SK-N-SH treated with all-trans-retinoic acid at 6 μM for 48 hours (cell line): ENCODE results near the gene VASN.

Source experiments
- ATAC-seq: fragments of 200-7000 bp; cut with Tn5 transposase; 3 replicates; pipeline ENCODE4 v1.9.1; 2020; ENCODE audit warnings: mild to moderate bottlenecking, moderate library complexity
- ARNTL ChIP-seq: fragments of 450-650 bp; formaldehyde crosslinking; IDR thresholded peaks from 2 replicates; pipeline ENCODE4 v1.5.0; 2020; ENCODE audit warnings: low read depth, mild to moderate bottlenecking, moderate library complexity, borderline replicate concordance
- BACH2 ChIP-seq: fragments of 250-450 bp; sonication (Bioruptor Pico); IDR thresholded peaks from 2 replicates; pipeline ENCODE4 v1.9.0; 2021; ENCODE audit warnings: mild to moderate bottlenecking, borderline replicate concordance
- CSRNP3 ChIP-seq: fragments of 250-450 bp; sonication (Bioruptor Pico); IDR thresholded peaks from 2 replicates; pipeline ENCODE4 v1.5.1; 2021; ENCODE audit warnings: mild to moderate bottlenecking, moderate library complexity
- ESRRG ChIP-seq: fragments of 250-450 bp; sonication (Bioruptor Pico); IDR thresholded peaks from 2 replicates; pipeline ENCODE4 v1.6.1; 2021; ENCODE audit warnings: mild to moderate bottlenecking
- ISL1 ChIP-seq: fragments of 250-450 bp; sonication (Bioruptor Pico); IDR thresholded peaks from 2 replicates; pipeline ENCODE4 v2.1.2; 2022; ENCODE audit warnings: mild to moderate bottlenecking, moderate library complexity
- OSR1 ChIP-seq: fragments of 250-450 bp; sonication (Bioruptor Pico); IDR thresholded peaks from 2 replicates; pipeline ENCODE4 v1.8.0; 2022; ENCODE audit warnings: moderate library complexity, mild to moderate bottlenecking, inconsistent platforms
- POU6F1 ChIP-seq: fragments of 250-450 bp; sonication (Bioruptor Pico); IDR thresholded peaks from 2 replicates; pipeline ENCODE4 v1.8.0; 2021; ENCODE audit warnings: low read depth, mild to moderate bottlenecking, moderate library complexity, borderline replicate concordance
- PPARA ChIP-seq: fragments of 250-450 bp; sonication (Bioruptor Pico); IDR thresholded peaks from 2 replicates; pipeline ENCODE4 v1.5.0; 2020; ENCODE audit warnings: mild to moderate bottlenecking, borderline replicate concordance
- RARB ChIP-seq: fragments of 250-450 bp; sonication (Bioruptor Pico); IDR thresholded peaks from 2 replicates; pipeline ENCODE4 v1.8.0; 2021; ENCODE audit warnings: mild to moderate bottlenecking, moderate library complexity
- SNAI2 ChIP-seq: fragments of 250-450 bp; sonication (Bioruptor Pico); IDR thresholded peaks from 2 replicates; pipeline ENCODE4 v1.5.0; 2020; ENCODE audit warnings: mild to moderate bottlenecking, moderate library complexity
- TCF4 ChIP-seq: fragments of 250-450 bp; sonication (Bioruptor Pico); IDR thresholded peaks from 2 replicates; pipeline ENCODE4 v1.8.0; 2021; ENCODE audit warnings: mild to moderate bottlenecking, moderate library complexity, borderline replicate concordance
- TOX ChIP-seq: fragments of 250-450 bp; sonication (Bioruptor Pico); IDR thresholded peaks from 2 replicates; pipeline ENCODE4 v1.8.0; 2021; ENCODE audit warnings: mild to moderate bottlenecking, moderate library complexity, borderline replicate concordance
- TSHZ2 ChIP-seq: fragments of 250-450 bp; sonication (Bioruptor Pico); IDR thresholded peaks from 2 replicates; pipeline ENCODE4 v1.5.0; 2020; ENCODE audit warnings: mild to moderate bottlenecking, moderate library complexity
- ZC3H10 ChIP-seq: fragments of 250-450 bp; sonication (Bioruptor Pico); IDR thresholded peaks from 2 replicates; pipeline ENCODE4 v1.5.1; 2021; ENCODE audit warnings: mild to moderate bottlenecking, moderate library complexity
- ZFP3 ChIP-seq: fragments of 250-450 bp; sonication (Bioruptor Pico); IDR thresholded peaks from 2 replicates; pipeline ENCODE4 v1.5.0; 2020; ENCODE audit warnings: mild to moderate bottlenecking, moderate library complexity
- ZFP30 ChIP-seq: fragments of 450-650 bp; formaldehyde crosslinking; IDR thresholded peaks from 2 replicates; pipeline ENCODE4 v1.5.0; 2022; ENCODE audit warnings: mild to moderate bottlenecking, moderate library complexity
- ZNF565 ChIP-seq: fragments of 450-650 bp; formaldehyde crosslinking; conservative IDR thresholded peaks from 2 replicates; pipeline ENCODE4 v1.5.0; 2020; ENCODE audit warnings: low read depth, mild to moderate bottlenecking, moderate library complexity
- ZNF70 ChIP-seq: fragments of 450-650 bp; formaldehyde crosslinking; IDR thresholded peaks from 2 replicates; pipeline ENCODE4 v1.5.0; 2020; ENCODE audit warnings: mild to moderate bottlenecking, moderate library complexity
- ZNF8 ChIP-seq: fragments of 450-650 bp; formaldehyde crosslinking; IDR thresholded peaks from 2 replicates; pipeline ENCODE4 v1.5.0; 2020; ENCODE audit warnings: mild to moderate bottlenecking, moderate library complexity

VASN gene

GRCh38 chr16:4411684-4412083, 40.0 kb downstream of the VASN start:
- ATAC-seq = no peak
- TF ChIP-seq ZFP30 (CRISPR knock-in tag) (no peak), BACH2 (CRISPR knock-in tag) (no peak), ZNF8 (no peak), SNAI2 (CRISPR knock-in tag) (no peak), ZFP3 (CRISPR knock-in tag) (no peak), CSRNP3 (no peak), PPARA (CRISPR knock-in tag) (no peak), ISL1 (no peak), ARNTL (no peak), OSR1 (CRISPR knock-in tag) (no peak)

- TF ChIP-seq TSHZ2 (CRISPR knock-in tag) (no peak), SNAI2 (CRISPR knock-in tag) (no peak), CSRNP3 (no peak), ZNF565 (CRISPR knock-in tag) (no peak), RARB (CRISPR knock-in tag) (no peak), ESRRG (CRISPR knock-in tag) (no peak), TCF4 (CRISPR knock-in tag) (no peak), POU6F1 (CRISPR knock-in tag) (no peak), TOX (CRISPR knock-in tag) (no peak)
- no peak for ATAC-seq
Measured at GRCh38 chr16:4412159-4412558, 40.5 kb downstream of the VASN start.

GRCh38 chr16:4412854-4413253, 41.2 kb downstream of the VASN start:
- no peak for ATAC-seq
- TF ChIP-seq ZNF565 (CRISPR knock-in tag) = no peak
- TF ChIP-seq RARB (CRISPR knock-in tag) = no peak
- no peak for TF ChIP-seq TCF4 (CRISPR knock-in tag)
- TF ChIP-seq ZFP3 (CRISPR knock-in tag) = no peak
- TF ChIP-seq ZFP30 (CRISPR knock-in tag) = no peak
- TF ChIP-seq, all 23 proteins: peak for 0

GRCh38 chr16:4414187-4414917, 42.7 kb downstream of the VASN start:
- ATAC-seq = no peak
- TF ChIP-seq ESRRG (CRISPR knock-in tag) (no peak), ZNF70 (CRISPR knock-in tag) (no peak), ZC3H10 (CRISPR knock-in tag) (no peak), TSHZ2 (CRISPR knock-in tag) (no peak), BACH2 (CRISPR knock-in tag) (no peak), RARB (CRISPR knock-in tag) (no peak)
